Measurements from ENCODE around the gene UTF1.

DNA sequence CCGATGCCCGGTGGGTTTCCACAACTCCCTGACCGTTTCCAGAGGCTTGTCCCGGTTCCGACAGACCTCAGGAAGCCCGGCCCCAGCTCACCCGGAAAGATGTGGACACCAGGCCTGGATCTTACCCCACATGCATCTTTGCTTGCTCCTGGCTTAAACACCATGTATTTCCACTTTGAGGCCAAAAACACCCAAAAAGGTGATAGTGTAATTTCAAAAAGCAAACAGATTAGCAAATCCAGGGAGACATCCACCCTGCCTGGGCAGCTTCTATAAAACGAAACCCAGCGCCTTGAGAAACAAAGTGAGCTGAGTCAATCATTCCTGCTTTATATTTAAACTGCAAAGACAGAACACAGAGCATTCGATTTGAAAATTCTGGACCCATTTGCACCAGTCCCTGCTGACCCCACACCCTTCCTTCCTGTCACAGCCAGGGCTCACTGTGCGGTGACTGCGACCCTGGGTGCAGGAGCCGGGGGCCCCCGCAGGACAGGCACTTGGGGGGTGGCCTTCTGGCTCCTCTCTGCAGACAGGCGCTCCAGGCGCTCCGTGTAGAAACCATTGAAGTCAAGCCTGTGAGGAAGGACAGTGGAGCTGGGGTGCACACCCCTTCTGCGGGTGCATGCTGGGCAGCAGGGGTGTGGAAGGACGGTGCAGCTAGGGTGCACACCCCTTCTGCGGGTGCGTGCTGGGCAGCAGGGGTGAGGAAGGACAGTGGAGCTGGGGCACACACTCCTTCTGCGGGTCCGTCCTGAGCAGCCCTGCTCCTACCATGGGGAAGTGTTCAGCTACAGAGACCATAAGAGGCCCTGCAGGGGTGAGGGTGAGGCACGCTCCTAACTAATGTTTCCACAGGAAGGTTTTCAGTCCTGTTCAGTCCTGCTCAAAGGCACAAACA is 49.6 kb downstream of the UTF1 start:
- TF ChIP-seq, protein P1, sequence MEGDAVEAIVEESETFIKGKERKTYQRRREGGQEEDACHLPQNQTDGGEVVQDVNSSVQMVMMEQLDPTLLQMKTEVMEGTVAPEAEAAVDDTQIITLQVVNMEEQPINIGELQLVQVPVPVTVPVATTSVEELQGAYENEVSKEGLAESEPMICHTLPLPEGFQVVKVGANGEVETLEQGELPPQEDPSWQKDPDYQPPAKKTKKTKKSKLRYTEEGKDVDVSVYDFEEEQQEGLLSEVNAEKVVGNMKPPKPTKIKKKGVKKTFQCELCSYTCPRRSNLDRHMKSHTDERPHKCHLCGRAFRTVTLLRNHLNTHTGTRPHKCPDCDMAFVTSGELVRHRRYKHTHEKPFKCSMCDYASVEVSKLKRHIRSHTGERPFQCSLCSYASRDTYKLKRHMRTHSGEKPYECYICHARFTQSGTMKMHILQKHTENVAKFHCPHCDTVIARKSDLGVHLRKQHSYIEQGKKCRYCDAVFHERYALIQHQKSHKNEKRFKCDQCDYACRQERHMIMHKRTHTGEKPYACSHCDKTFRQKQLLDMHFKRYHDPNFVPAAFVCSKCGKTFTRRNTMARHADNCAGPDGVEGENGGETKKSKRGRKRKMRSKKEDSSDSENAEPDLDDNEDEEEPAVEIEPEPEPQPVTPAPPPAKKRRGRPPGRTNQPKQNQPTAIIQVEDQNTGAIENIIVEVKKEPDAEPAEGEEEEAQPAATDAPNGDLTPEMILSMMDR (IDR thresholded peaks at IDR 0.05), result no peak
- TF ChIP-seq POLR2A (IDR thresholded peaks at IDR 0.05), result no peak
